EH (cell line): Measurements from ENCODE around the gene GHRHR.

ENCODE experiments used
- DNase-seq: peaks from one replicate; pipeline ENCODE4 v3.0.0-alpha.2; 2015; ENCODE audit warnings: low read depth

The GHRHR gene

GRCh38 chr7:31004393-31004792 lies 40.6 kb downstream of the GHRHR start:
- no peak for DNase-seq

GRCh38 chr7:31006857-31007256 lies 43.1 kb downstream of the GHRHR start:
- DNase-seq, result no peak

GRCh38 chr7:31007634-31008033 lies 43.9 kb downstream of the GHRHR start:
- DNase-seq, result no peak

GRCh38 chr7:31014826-31015225 lies 51.1 kb downstream of the GHRHR start:
- no peak for DNase-seq

- no peak for DNase-seq
Observed at GRCh38 chr7:31017032-31017675, 53.4 kb downstream of the GHRHR start.

GRCh38 chr7:31017721-31018120 lies 54.0 kb downstream of the GHRHR start:
- no peak for DNase-seq

GRCh38 chr7:31019509-31019908 lies 55.8 kb downstream of the GHRHR start:
- DNase-seq, result no peak

- DNase-seq, result no peak
Observed at GRCh38 chr7:31020161-31020560, 56.4 kb downstream of the GHRHR start.

GRCh38 chr7:31020652-31021051 lies 56.9 kb downstream of the GHRHR start:
- no peak for DNase-seq

- DNase-seq, result no peak
Observed at GRCh38 chr7:31022117-31022516, 58.4 kb downstream of the GHRHR start.

- DNase-seq, result no peak
Observed at GRCh38 chr7:31022726-31023125, 59.0 kb downstream of the GHRHR start.

GRCh38 chr7:31023877-31024276 lies 60.1 kb downstream of the GHRHR start:
- DNase-seq, result no peak

GRCh38 chr7:31027161-31027965 lies 63.6 kb downstream of the GHRHR start:
- DNase-seq, result peak; percentile 0

- no peak for DNase-seq
Observed at GRCh38 chr7:31028006-31028405, 64.3 kb downstream of the GHRHR start.

GRCh38 chr7:31028417-31028992 lies 64.8 kb downstream of the GHRHR start:
- DNase-seq, result no peak
